CD4-positive, CD25-positive, alpha-beta regulatory T cell (primary cell): ENCODE results near the gene ZPR1. TPM values are rescaled to one million over a fixed set of nuclear protein-coding genes. Genes with fewer than 3 reads are reported as not detected.

Experiments
- ATAC-seq, 2 donors: fragments of 150-1000 bp; cut with Tn5 transposase; one replicate each; pipeline ENCODE4 v1.10.0; 2021; ENCODE audit warnings: low read depth in 2 of 2, moderate number of reproducible peaks in 2 of 2, moderate library complexity in 1 of 2
- DNase-seq, 3 donors: peaks; one replicate each; pipeline versions ENCODE4 v3.0.0 to v3.0.0-alpha.2; 2012 to 2022; ENCODE audit warnings: mixed read lengths in 1 of 3
- H3K27ac ChIP-seq: one replicate; pipeline ENCODE4 v1.7.0; 2013; ENCODE audit warnings: mild to moderate bottlenecking, low read length; ENCODE audit not compliant: insufficient read depth, poor library complexity, severe bottlenecking
- H3K27me3 ChIP-seq: one replicate; pipeline ENCODE4 v1.7.0; 2013; ENCODE audit warnings: low read length; ENCODE audit not compliant: control insufficient read depth, insufficient read depth
- H3K36me3 ChIP-seq: one replicate; pipeline ENCODE4 v1.7.0; 2013; ENCODE audit warnings: mild to moderate bottlenecking, low read length, moderate library complexity; ENCODE audit not compliant: control insufficient read depth, insufficient read depth
- H3K4me1 ChIP-seq: 2 replicates; pipeline ENCODE4 v1.7.0; 2013; ENCODE audit warnings: mild to moderate bottlenecking, low read length; ENCODE audit not compliant: insufficient read depth, control insufficient read depth, poor library complexity, severe bottlenecking
- H3K4me3 ChIP-seq: one replicate; pipeline ENCODE4 v1.7.0; 2013; ENCODE audit warnings: low read depth, mild to moderate bottlenecking, low read length, moderate library complexity
- H3K9me3 ChIP-seq, 2 experiments: 1 replicate in 1 of 2; 2 replicates in 1 of 2; pipeline ENCODE4 v1.7.0; 2013; ENCODE audit warnings: low read length in 2 of 2, mild to moderate bottlenecking in 1 of 2, moderate library complexity in 1 of 2; ENCODE audit not compliant: control insufficient read depth in 2 of 2
- H3K27ac Mint-ChIP-seq, 3 donors: one replicate each; pipeline ENCODE4 v1.8.0; 2020 to 2022; ENCODE audit warnings: mild to moderate bottlenecking in 3 of 3, mixed read lengths in 3 of 3, moderate library complexity in 2 of 3
- H3K27me3 Mint-ChIP-seq: one replicate; pipeline ENCODE4 v1.8.0; 2022; ENCODE audit warnings: mild to moderate bottlenecking, mixed read lengths
- H3K36me3 Mint-ChIP-seq: one replicate; pipeline ENCODE4 v1.8.0; 2020; ENCODE audit warnings: mixed read lengths
- H3K4me1 Mint-ChIP-seq, 4 donors: one replicate each; pipeline ENCODE4 v1.8.0; 2020 to 2022; ENCODE audit warnings: mixed read lengths in 4 of 4, mild to moderate bottlenecking in 1 of 4
- H3K4me3 Mint-ChIP-seq, 4 donors: one replicate each; pipeline ENCODE4 v1.8.0; 2020 to 2022; ENCODE audit warnings: mild to moderate bottlenecking in 4 of 4, mixed read lengths in 4 of 4, moderate library complexity in 3 of 4
- H3K9me3 Mint-ChIP-seq, 7 donors: one replicate each; pipeline ENCODE4 v1.8.0; 2020 to 2022; ENCODE audit warnings: mixed read lengths in 7 of 7, mild to moderate bottlenecking in 3 of 7, moderate library complexity in 2 of 7
- polyA plus RNA-seq, 4 donors: library from polyadenylated mRNA; unstranded; fragments of 300-500 nt; fragmentation: Illumina TruSeq; gene quantifications; one replicate each; pipeline ENCODE4 v1.2.3, GENCODE V29; 2021
- total RNA-seq: library from RNA; stranded (reverse); gene quantifications from one replicate; pipeline ENCODE4 v1.2.3, GENCODE V29; 2022

ZPR1 gene
- total and polyA plus RNA-seq, 5 donors from 2014 or later = 43.4 to 99.8 (median 45.1) TPM

DNA sequence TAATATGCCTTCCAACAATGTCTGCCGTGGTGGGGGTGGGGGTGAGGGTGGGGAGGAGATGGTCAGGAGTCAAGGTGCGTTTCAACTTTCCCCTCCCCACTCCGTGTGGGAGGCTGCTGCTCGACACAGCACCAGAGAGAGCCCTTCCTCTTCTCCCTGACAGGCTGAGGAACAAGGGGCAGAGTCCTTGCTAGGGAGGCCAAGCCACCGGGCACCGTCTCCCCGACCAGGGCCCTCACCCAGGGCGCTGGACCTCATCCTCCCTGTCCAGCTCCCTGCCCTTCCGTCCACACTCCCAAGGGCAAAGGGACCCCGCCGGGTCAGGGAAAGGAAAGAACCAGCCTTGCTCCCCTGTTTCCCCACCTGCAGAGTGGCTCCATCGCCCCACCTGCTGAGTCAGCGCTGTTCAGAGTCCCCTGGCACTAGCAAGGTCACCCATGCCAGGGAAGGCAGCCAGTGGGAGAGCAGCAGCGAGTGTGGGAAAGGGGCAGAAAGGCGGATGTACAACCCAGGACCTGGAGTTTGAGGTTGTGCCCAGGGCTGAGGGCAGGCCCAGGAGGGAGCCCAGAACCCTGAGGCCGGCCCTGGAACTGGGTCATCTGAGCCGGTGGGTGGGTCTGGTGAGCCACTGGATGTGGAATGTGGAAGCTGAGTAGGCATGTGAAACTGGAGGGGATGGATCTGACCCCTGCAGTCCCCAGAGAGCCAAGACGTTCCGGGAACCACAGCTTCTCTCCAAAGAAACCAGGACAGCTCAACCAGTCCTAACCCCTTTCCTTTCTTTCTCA lies 62.2 kb downstream of the ZPR1 start:
- H3K9me3 ChIP-seq = no peaks in the 10 kb centered on the region

DNA sequence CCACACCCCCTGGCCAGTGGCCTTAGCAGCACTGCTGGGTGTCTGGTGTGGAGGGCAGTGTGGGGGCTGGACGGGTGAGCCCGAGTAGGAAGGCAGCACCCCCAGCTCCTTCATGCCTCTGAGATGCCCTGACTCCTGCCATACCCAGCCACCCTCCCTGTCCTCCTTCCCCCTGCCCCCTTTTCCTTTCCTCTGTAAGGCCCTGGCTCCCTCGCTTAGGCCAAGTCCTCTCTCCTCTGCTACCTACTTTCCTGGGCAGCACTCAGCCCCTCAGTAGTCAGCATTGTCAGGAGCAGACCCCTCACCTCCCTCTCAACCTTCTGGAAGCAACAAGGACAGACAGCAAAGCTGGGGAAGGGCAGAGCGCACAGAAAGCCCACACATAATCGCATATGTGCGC lies 63.0 kb downstream of the ZPR1 start:
- Mint-ChIP-seq H3K36me3 (no peaks in the 10 kb centered on the region), H3K27ac (no peak overlapping the region), H3K4me1 (peaks cover 0 to 4% (median 0%) of the 10 kb centered on the region in 4 donors), H3K9me3 (peaks cover 0 to 2% (median 0%) of the 10 kb centered on the region in 7 donors), H3K27me3 (peaks cover 16% of the 10 kb centered on the region), H3K4me3 (no peak overlapping the region)
- no peak overlapping the region for H3K27ac ChIP-seq
- no peaks in the 10 kb centered on the region for H3K27me3 ChIP-seq
- H3K9me3 ChIP-seq = no peaks in the 10 kb centered on the region
- DNase-seq (no peak), ATAC-seq (no peak)
- H3K4me3 ChIP-seq = no peak overlapping the region
- no peaks in the 10 kb centered on the region for H3K36me3 ChIP-seq
- H3K4me1 ChIP-seq = no peaks in the 10 kb centered on the region

More for the DNA sequence above, 62.2 kb downstream of the ZPR1 start:
- H3K9me3 Mint-ChIP-seq = peaks cover 0 to 2% (median 0%) of the 10 kb centered on the region in 7 donors
- no peak overlapping the region for H3K27ac Mint-ChIP-seq
- H3K36me3 Mint-ChIP-seq = no peaks in the 10 kb centered on the region
- Histone ChIP-seq H3K27me3 (no peaks in the 10 kb centered on the region), H3K27ac (no peak overlapping the region), H3K4me1 (no peaks in the 10 kb centered on the region), H3K36me3 (no peaks in the 10 kb centered on the region), H3K4me3 (no peak overlapping the region)
- H3K27me3 Mint-ChIP-seq = peaks cover 16% of the 10 kb centered on the region
- peaks cover 0 to 4% (median 0%) of the 10 kb centered on the region in 4 donors for H3K4me1 Mint-ChIP-seq
- H3K4me3 Mint-ChIP-seq = no peak overlapping the region
- ATAC-seq = no peak
- no peak for DNase-seq

Other genes with a start within 250 kb of the ZPR1 start
- 12.9 TPM for gene BUD13, start 15.0 kb downstream of the ZPR1 start, total RNA-seq
- 10 to 100 TPM; 12.1 to 18.5 (median 14.2) TPM for gene BUD13, start 15.0 kb downstream of the ZPR1 start, polyA plus RNA-seq
- not detected for gene APOA5, start 3.9 kb upstream of the ZPR1 start, total RNA-seq
- gene APOA5, start 3.9 kb upstream of the ZPR1 start, polyA plus RNA-seq = not detected
- gene APOA4, start 35.3 kb upstream of the ZPR1 start, total RNA-seq = not detected
- not detected for gene APOA4, start 35.3 kb upstream of the ZPR1 start, polyA plus RNA-seq
- gene APOC3, start 41.9 kb upstream of the ZPR1 start, total RNA-seq = not detected
- not detected for gene APOC3, start 41.9 kb upstream of the ZPR1 start, polyA plus RNA-seq
- gene APOA1, start 49.6 kb upstream of the ZPR1 start, total RNA-seq = not detected
- under 1 TPM in 1 of 4 donors, not detected in 3; 0.34 TPM for gene APOA1, start 49.6 kb upstream of the ZPR1 start, polyA plus RNA-seq